Measurements from ENCODE around the gene C11orf16. TPM values are rescaled to one million over a fixed set of nuclear protein-coding genes. Genes with fewer than 3 reads are reported as not detected.

C11orf16 gene
- total and polyA plus RNA-seq, 2 experiments from 2014 or later: not detected

DNA sequence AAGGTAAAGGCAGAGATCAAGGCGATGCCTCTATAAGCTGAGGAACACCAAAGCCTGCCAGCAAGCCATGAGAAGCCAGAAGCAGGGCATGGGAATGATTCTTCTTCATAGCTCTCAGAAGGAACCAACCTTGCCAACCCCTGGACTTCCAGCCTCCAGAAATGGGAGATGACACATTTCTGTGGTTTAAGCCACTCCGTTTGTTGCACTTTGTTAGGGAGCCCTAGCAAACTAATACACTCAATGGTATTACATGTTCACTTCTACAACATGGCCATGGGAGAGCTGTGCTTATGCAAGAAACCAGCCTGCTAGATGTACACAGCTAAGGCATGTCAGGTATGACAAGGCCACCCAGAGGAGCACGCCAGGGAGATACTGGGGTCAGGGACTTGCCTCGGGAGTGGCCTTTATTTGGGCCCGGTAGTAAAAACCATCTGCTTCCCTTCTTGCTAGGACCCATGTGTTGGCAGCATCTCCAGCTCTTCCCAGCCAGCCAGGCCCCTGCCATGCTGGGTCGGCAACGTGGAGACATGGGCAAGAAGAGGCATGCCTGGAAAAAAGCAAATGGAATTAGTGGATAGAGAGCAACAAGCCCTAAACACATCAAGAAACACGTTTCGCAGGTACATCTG lies 3.6 kb downstream of the C11orf16 start:
- Histone ChIP-seq H3K36me3 (replicated peaks; ENCODE audit: insufficient read depth, low read depth) (no peaks in the 10 kb centered on the region), H3K27ac (no peak overlapping the region), H4K20me1 (ENCODE audit: insufficient read depth, poor library complexity, severe bottlenecking) (no peaks in the 10 kb centered on the region), H3K9me3 (ENCODE audit: low read depth) (no peaks in the 10 kb centered on the region), H3K4me3 (no peak overlapping the region), H3K4me2 (no peak overlapping the region), H3K27me3 (no peaks in the 10 kb centered on the region), H2AFZ (no peak overlapping the region), H3K4me1 (ENCODE audit: insufficient read depth) (no peaks in the 10 kb centered on the region), H3K9me2 (replicated peaks; ENCODE audit: insufficient read depth) (no peaks in the 10 kb centered on the region), H3K79me2 (no peaks in the 10 kb centered on the region)
- no peak for DNase-seq (ENCODE audit: low spot score)
- WGBS (ENCODE audit: low lambda C conversion rate, missing lambda C conversion rate): 93% methylated on average over 9 of the region's 9 CpGs
- TF ChIP-seq, protein P1, sequence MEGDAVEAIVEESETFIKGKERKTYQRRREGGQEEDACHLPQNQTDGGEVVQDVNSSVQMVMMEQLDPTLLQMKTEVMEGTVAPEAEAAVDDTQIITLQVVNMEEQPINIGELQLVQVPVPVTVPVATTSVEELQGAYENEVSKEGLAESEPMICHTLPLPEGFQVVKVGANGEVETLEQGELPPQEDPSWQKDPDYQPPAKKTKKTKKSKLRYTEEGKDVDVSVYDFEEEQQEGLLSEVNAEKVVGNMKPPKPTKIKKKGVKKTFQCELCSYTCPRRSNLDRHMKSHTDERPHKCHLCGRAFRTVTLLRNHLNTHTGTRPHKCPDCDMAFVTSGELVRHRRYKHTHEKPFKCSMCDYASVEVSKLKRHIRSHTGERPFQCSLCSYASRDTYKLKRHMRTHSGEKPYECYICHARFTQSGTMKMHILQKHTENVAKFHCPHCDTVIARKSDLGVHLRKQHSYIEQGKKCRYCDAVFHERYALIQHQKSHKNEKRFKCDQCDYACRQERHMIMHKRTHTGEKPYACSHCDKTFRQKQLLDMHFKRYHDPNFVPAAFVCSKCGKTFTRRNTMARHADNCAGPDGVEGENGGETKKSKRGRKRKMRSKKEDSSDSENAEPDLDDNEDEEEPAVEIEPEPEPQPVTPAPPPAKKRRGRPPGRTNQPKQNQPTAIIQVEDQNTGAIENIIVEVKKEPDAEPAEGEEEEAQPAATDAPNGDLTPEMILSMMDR (IDR thresholded peaks at IDR 0.05; ENCODE audit: poor library complexity): no peak
- TF ChIP-seq EZH2 (IDR thresholded peaks at IDR 0.05; ENCODE audit: borderline replicate concordance) (no peak), EZH2phosphoT487 (IDR thresholded peaks at IDR 0.05; ENCODE audit: low read depth, severe bottlenecking, unreplicated experiment) (no peak)

DNA sequence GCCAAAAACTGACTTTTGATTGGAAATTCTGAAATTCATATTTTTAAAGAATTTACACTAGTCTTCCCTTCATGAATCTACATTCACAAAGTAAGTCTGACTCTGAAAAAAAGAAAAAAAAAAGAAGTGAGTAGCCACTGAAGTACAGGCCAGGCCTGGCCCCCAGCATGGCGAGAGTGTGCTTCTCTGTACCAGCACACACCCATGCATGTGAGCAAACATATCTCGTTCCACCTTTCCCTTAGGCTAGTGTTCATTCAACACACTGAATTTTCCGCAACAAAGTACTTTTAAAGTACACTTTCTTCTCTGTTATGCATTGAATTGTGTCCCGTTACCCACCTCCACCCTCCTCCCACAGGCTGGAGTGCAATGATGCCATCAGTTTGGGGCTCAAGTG lies 4.5 kb downstream of the C11orf16 start:
- WGBS (ENCODE audit: low lambda C conversion rate, missing lambda C conversion rate): 97% methylated on average over 4 of the region's 4 CpGs
- Histone ChIP-seq H3K4me3 (no peak overlapping the region), H3K4me1 (ENCODE audit: insufficient read depth) (no peaks in the 10 kb centered on the region), H3K79me2 (no peaks in the 10 kb centered on the region), H2AFZ (no peak overlapping the region), H4K20me1 (ENCODE audit: insufficient read depth, poor library complexity, severe bottlenecking) (no peaks in the 10 kb centered on the region), H3K27me3 (no peaks in the 10 kb centered on the region), H3K36me3 (replicated peaks; ENCODE audit: insufficient read depth, low read depth) (no peaks in the 10 kb centered on the region), H3K9me3 (ENCODE audit: low read depth) (no peaks in the 10 kb centered on the region), H3K27ac (no peak overlapping the region), H3K9me2 (replicated peaks; ENCODE audit: insufficient read depth) (no peaks in the 10 kb centered on the region), H3K4me2 (no peak overlapping the region)
- DNase-seq (ENCODE audit: low spot score): no peak
- no peak for TF ChIP-seq EZH2phosphoT487 (IDR thresholded peaks at IDR 0.05; ENCODE audit: low read depth, severe bottlenecking, unreplicated experiment)
- TF ChIP-seq, protein P1 (IDR thresholded peaks at IDR 0.05; ENCODE audit: poor library complexity): no peak
- TF ChIP-seq EZH2 (IDR thresholded peaks at IDR 0.05; ENCODE audit: borderline replicate concordance): no peak

DNA sequence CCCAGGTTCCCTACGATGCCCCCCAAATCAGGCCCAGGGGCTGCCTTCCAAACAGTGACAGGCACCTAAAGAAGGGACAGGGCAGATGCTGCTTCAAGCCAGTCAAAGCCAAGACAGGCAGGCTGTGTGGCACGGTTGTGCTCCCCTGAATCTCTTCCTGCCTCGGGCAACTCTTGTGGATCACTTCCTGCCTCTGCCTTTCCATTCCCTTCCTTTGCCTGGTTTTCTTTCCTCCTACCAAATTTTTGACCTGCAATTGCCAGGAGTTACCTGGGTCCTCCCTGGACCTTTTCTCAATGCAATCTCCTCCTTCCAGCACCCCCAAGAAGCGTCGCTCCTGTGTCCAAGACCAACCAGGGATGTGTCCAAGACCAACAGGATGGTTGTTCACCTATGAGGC lies 5.5 kb downstream of the C11orf16 start:
- H2AFZ ChIP-seq: no peak overlapping the region
- TF ChIP-seq, protein P1 (IDR thresholded peaks at IDR 0.05; ENCODE audit: poor library complexity): no peak

DNA sequence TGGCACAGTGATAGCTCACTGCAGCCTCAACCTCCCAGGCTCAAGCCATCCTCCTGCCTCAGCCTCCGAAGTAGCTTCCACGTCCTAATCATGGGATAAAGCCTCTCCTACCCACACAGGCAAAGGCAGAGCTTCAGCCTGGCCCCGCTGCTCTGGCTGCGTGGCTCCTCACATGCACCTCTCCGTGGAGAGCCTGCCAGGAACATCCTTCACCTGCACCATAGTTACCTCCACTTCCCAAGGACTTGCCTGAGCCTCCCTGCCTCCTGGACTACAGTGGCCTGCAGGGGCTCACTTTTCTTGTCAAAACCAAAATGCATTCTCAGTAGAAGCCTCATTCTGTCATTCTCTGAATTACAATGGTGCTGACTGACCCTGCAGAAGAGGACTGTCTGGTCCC lies 6.5 kb downstream of the C11orf16 start:
- no peaks in the 10 kb centered on the region for H4K20me1 ChIP-seq (ENCODE audit: insufficient read depth, poor library complexity, severe bottlenecking)
- no peak for TF ChIP-seq EZH2phosphoT487 (IDR thresholded peaks at IDR 0.05; ENCODE audit: low read depth, severe bottlenecking, unreplicated experiment)
- TF ChIP-seq EZH2 (IDR thresholded peaks at IDR 0.05; ENCODE audit: borderline replicate concordance): no peak
- TF ChIP-seq, protein P1 (IDR thresholded peaks at IDR 0.05; ENCODE audit: poor library complexity): no peak
- H3K4me1 ChIP-seq (ENCODE audit: insufficient read depth): no peaks in the 10 kb centered on the region
- 93% methylated on average over 5 of the region's 5 CpGs for WGBS (ENCODE audit: low lambda C conversion rate, missing lambda C conversion rate)
- no peak overlapping the region for H3K4me3 ChIP-seq
- no peak for DNase-seq (ENCODE audit: low spot score)
- no peaks in the 10 kb centered on the region for H3K79me2 ChIP-seq
- no peak overlapping the region for H3K27ac ChIP-seq
- H3K9me2 ChIP-seq (replicated peaks; ENCODE audit: insufficient read depth): no peaks in the 10 kb centered on the region
- H3K27me3 ChIP-seq: no peaks in the 10 kb centered on the region
- H3K4me2 ChIP-seq: no peak overlapping the region
- no peak overlapping the region for H2AFZ ChIP-seq
- no peaks in the 10 kb centered on the region for H3K36me3 ChIP-seq (replicated peaks; ENCODE audit: insufficient read depth, low read depth)
- no peaks in the 10 kb centered on the region for H3K9me3 ChIP-seq (ENCODE audit: low read depth)

More for the DNA sequence above, 5.5 kb downstream of the C11orf16 start:
- Histone ChIP-seq H3K27ac (no peak overlapping the region), H3K79me2 (no peaks in the 10 kb centered on the region), H3K36me3 (replicated peaks; ENCODE audit: insufficient read depth, low read depth) (no peaks in the 10 kb centered on the region), H3K4me3 (no peak overlapping the region), H3K27me3 (no peaks in the 10 kb centered on the region), H3K4me1 (ENCODE audit: insufficient read depth) (no peaks in the 10 kb centered on the region), H3K9me3 (ENCODE audit: low read depth) (no peaks in the 10 kb centered on the region), H4K20me1 (ENCODE audit: insufficient read depth, poor library complexity, severe bottlenecking) (no peaks in the 10 kb centered on the region), H3K9me2 (replicated peaks; ENCODE audit: insufficient read depth) (no peaks in the 10 kb centered on the region), H3K4me2 (no peak overlapping the region)
- DNase-seq (ENCODE audit: low spot score): no peak
- 90% methylated on average over 5 of the region's 5 CpGs for WGBS (ENCODE audit: low lambda C conversion rate, missing lambda C conversion rate)
